Activated CD4-positive, CD25-positive, alpha-beta regulatory T cell treated with anti-CD3 and anti-CD28 coated beads, Interleukin-2, amount 50 U/mL, for 72 hours (primary cell): Measurements from ENCODE around the gene KIF1A.
A peak's percentile ranks its signal among the peaks of the same experiment; 100 is the strongest.

ENCODE experiments used
- DNase-seq: peaks from one replicate; pipeline ENCODE4 v3.0.0; 2021

The KIF1A gene

GRCh38 chr2:240819858-240820606 is at the start of gene KIF1A:
Gene KIF1A (minus strand): TSS chr2:240820219. CDS start chr2:240797752, 22,467 bp downstream.
- no peak for DNase-seq

DNA sequence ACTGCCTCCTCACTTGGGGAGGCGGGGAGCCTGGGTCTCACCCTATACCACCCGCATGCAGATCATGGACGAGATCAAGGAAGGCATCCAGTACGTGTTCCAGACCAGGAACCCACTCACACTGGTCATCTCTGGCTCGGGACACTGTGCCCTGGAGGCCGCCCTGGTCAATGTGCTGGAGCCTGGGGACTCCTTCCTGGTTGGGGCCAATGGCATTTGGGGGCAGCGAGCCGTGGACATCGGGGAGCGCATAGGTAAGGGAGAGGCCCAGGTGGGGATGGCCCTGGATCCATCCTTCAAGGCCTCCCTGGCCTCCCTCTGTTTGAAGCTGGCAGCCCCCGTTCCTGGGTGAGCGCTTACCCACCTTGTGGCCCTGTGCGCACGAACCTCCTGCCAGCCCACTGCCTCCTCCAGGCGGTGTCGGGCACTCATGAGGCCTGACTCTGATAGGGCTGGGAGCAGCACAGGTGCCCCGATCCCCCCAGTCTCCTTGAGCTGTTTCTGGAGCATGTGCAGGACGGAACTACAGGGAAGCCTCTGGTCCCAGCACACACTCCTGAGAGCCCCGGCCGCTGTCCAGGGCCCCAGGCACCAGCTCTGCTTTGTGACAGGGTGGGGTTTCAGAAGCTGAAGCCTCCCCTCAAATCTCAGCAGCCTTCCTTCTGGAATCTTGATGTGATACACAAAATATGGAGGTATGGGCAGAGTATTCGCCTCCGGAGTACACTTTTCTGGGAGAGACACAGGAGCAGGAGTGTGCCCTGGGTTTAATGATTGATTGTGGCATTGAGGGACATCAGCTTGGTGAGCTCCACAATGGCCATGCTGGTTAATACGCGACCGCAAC is 49.3 kb upstream of the KIF1A start:
- DNase-seq = no peak

DNA sequence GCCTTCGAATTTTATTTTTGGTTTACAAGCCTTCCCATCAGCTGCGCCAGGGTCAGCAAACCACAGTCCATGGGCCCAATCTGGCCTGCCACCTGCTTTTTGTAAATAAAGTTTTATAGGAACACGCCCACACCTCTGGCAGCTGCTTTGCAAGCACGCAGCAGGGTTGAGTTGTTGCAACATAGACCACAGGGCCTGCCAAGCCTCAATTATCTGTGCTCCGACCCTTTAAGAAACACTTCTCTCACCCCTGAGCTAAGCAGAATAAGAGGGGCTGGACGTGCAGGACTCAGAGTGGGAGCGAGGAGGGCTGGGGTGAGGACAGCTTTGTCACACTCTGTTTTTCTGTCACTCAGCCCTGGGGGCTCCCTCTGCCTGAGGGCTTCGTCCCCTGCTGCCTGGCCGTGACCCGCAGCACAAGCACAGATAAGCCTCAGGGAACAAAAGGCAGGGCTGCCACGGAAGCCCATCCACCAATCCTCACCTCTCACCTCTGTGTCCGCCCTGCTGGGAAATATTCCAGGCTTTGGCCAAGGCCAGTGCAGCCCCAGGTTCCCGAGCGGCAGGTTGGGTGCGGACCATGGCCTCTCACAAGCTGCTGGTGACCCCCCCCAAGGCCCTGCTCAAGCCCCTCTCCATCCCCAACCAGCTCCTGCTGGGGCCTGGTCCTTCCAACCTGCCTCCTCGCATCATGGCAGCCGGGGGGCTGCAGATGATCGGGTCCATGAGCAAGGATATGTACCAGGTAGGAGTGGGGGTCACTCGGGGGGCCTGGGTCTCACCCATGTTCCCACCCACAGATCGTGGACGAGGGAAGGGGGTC is 48.5 kb upstream of the KIF1A start, which contains the start of gene AGXT:
AGXT (plus strand) TSS at position 539 of the 823 bp plus-strand sequence; CDS start at position 581, 42 bp downstream.
- DNase-seq = no peak

- no peak for DNase-seq
Measured at GRCh38 chr2:240865391-240865790, 45.4 kb upstream of the KIF1A start.

DNA sequence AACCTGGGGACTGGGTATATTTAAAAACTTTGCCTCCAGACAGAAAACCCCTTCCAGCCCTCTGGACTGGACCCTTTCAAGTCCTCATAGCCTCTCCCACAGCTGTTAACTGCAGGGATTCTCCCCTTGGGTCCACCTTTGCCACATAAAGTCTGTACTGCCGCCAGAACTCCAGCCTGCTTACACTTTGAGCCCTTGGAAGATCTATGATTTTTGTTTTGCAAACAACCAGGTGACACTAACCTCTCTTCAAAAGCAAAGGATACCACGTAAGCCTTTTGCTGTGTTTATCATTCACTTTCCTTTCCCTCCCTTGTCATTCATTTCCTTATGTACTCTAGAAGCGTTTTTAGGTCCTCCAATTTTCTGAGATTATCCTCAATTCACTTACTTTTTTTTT is 44.5 kb upstream of the KIF1A start:
- no peak for DNase-seq

GRCh38 chr2:240861547-240861946 is 41.5 kb upstream of the KIF1A start:
- DNase-seq = no peak

- no peak for DNase-seq
Measured at GRCh38 chr2:240858871-240859270, 38.9 kb upstream of the KIF1A start.

- DNase-seq = no peak
Measured at GRCh38 chr2:240858321-240858720, 38.3 kb upstream of the KIF1A start.

- no peak for DNase-seq
Measured at GRCh38 chr2:240857039-240858008, 37.3 kb upstream of the KIF1A start.

DNA sequence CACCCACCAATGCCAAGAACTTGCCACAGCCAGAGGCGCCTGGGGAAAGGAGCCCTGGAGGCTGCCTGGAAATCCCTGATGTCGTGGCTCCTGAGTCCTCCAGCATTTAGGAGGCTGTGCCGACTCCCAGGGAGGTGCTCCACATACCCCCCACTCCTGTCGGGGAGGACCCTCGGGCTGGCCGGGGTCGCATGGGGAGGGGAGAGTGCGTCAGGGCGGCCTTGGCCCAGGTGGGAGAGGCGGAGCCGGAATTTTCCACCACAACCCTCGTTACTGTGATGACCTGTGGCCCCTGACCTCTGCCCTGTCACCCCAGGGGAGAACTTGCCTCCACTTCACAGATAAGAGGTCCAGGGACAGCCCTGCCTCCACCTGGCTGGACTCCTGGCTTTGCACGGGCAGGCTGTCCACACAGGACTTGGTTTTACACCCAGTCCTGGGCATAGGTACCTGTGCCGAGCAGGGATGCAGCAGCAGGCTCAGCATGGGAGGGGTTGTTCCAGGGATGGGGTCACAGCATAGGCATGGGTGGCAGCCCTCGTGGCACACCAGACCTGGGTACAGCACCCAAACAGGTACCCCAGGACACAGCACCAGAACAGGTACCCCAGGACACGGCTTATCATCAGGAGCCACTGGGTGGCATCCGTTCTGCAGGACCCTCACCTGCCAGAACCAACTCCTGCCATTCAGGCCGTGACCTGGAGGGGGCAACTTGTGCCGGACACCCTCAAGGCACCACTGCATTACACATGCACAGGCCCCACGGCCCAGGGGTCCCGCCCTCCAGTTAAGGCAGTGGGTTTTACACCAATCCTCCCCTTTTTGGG is 36.3 kb upstream of the KIF1A start:
- no peak for DNase-seq

GRCh38 chr2:240855670-240856069 is 35.7 kb upstream of the KIF1A start:
- no peak for DNase-seq

DNA sequence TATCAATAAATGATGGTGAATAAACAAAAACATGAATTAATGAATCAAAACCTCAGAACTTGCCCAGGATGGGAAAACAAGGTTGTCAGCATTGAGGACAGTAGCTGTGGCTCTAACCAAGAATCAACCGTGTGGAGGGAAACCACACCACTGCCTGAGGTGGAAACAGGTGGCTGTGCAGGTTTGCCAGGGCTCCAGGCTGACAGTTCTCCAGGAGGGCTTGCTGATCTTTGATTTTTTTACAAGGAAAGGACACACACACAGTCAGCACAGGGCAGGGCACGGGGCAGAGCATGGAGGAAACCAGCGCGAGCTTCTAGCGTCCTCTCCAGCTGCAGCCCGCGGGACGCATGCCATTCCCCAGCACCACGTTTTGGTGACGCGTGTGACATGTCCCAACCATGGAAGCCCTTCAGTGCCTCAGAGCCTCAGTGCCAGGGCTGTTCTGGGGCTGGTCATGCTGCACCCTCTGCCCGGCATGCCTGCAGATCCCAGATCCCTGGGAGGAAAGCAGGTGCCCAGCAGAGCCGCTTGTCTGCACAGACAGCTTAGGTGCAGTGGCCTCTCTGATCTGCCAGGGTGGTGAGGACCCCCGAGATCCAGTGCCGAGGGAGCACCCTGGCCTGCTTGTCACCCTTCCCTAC is 32.8 kb upstream of the KIF1A start:
- no peak for DNase-seq

DNA sequence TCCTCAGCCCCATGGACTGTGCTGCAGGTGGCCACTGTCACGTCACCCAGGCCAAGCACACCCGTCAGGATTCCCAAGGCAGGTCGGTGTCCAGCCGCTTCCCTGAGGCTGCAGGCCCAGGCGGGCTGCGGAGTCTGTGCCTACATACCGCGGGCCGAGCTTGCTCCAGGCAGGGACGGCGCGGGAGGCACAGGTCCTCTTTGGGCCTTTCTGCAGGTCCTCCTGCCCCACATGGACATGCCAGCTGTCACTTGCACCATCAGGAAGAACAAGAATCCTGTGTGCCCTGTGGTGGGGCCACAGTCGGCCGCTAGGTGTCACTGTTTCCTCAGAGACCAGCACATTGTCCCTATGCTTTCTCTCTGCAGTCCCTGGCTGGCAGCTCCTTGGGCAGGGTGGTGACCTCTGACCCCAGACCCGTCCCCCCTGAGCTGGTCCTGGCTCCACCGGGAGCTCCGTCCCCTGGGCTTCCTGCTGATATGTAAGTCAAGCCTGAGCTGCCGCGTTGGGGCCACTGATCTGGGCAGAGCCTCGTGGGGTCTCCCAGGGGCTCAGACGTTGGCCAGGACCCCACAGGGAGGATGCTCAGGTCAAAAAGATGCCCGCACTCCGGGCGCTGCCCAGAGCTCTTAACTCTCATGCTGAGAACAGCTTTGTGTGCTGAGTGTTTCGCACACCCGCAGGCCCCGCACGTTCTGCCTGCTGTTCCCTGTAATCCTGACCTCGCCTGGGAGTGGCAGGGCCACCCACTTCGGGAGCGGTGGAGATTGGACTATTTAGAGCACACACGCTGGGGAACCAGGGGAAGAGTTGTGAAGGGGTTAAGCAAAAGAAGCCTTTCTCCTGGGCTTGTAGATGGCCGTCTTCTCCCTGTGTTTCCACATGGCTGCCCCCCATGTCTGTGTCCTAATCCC is 31.3 kb upstream of the KIF1A start:
- peak; percentile 86 for DNase-seq

DNA sequence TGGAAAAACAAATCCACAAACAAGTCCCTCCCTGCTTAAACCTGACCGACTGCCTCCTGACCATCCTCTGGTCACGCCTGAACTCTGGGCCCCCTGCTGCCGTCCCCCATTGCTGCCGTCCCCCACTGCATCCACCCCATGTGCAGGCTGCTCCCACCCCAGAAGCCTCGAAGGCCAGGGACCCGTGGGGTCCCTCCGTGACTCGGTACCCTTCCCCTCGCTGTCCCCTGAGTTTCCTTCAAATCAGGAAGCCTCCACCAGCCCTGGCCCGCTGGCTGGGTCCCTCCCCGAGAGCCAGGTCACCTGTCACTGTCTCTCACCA is 30.7 kb upstream of the KIF1A start:
- no peak for DNase-seq

- no peak for DNase-seq
Measured at GRCh38 chr2:240850026-240850425, 30.0 kb upstream of the KIF1A start.

GRCh38 chr2:240848900-240849680 is 29.1 kb upstream of the KIF1A start:
- DNase-seq = no peak

GRCh38 chr2:240847817-240848216 is 27.8 kb upstream of the KIF1A start:
- DNase-seq = no peak

DNA sequence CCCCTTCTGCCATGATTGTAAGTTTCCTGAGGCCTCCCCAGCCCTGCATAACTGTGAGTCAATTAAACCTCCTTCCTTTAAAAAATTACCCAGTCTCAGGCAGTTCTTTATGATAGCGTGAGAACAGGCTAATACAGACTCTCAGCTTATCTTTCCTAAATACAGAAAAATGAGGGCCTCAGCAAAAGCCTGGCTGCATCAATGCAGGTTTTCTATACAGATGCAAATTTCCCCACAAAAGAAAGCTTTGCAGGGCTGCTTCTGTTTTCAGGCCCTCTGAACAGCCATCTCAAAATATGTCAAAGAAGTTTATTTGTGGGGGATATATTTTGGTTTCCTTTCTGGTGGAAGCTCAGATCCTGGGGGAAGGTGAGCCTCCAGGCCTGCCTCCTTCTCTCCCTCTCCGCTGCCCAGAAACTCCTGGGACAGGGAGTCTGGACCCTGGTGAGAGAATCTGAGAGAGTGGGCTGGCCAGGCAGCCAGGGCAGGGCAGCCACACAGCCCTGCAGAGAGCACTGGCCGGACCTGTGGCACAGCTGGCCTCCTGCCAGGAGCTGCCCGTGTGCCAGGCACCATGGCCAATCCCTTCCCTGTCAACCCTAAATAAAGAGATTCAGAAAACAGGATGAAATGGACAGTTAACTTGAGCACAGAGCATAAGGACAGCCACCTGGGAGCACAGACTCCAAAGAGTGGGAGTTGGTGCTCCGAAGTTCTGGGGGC is 27.0 kb upstream of the KIF1A start:
- DNase-seq = no peak
